Left forelimb (tissue), 1 donor: ENCODE results near the gene ESYT1.
A peak's percentile ranks its signal among the peaks of the same experiment; 100 is the strongest.
"Not testable (repeated sequence)": the region's sequence is repeated elsewhere in the genome, so short reads cannot be mapped to it uniquely, and the experiment has no call there.

Source experiments
- DNase-seq: peaks from one replicate; pipeline ENCODE4 v3.0.0-alpha.2; 2018; ENCODE audit warnings: low spot score

The ESYT1 gene

DNA sequence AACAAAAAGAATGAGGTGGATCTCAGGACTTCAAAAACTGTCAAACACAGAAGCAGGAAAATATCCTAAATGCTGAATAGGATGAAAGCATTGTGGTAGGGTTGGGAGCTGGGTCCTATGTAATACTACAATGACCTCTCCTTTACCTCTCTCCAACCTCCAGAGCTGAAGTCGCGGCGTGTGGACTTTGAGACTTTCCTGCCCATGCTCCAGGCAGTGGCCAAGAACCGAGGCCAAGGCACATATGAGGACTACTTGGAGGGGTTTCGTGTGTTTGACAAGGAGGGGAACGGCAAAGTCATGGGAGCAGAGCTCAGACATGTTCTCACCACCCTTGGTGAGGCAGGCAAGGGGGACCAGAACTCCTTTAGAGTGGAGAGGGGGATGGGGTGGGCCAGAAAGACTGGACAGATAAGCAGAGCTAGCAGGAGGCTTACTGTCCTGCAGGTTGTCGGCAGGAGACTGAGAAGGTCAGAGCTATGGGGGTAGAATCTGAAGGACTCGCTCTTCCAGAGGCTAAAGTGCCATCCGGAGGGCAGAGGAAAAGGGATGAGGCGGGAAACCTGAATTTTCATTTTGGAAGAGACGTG, 27.3 kb downstream of the ESYT1 start:
- no peak for DNase-seq

DNA sequence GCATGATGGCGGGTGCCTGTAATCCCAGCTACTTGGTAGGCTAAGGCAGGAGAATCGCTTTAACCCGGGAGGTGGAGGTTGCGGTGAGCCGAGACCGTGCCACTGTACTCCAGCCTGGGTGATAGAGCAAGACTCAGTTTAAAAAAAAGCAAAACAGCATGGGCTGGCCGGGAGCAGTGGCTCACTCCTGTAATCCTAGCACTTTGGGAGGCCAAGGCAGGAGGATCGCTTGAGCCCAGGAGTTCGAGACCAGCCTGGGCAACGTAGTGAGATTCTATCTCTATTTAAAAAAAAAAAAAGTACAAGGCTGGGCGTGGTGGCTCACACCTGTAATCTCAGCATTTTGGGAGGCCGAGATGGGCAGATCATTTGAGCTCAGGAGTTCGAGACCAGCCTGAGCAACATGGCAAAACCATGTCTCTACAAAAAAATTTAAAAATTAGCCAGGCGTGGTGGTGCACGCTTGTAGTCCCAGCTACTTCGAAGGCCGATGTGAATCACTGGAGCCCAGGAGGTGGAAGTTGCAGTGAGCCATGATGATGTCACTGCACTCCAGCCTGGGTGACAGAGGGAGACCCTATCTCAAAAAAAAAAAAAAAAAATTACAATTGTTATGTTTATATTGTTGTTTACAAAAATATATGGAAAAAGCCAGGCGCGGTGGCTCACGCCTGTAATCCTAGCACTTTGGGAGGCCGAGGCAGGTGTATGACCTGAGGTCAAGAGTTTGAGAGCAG, 28.6 kb downstream of the ESYT1 start:
- DNase-seq, result not testable (repeated sequence)

DNA sequence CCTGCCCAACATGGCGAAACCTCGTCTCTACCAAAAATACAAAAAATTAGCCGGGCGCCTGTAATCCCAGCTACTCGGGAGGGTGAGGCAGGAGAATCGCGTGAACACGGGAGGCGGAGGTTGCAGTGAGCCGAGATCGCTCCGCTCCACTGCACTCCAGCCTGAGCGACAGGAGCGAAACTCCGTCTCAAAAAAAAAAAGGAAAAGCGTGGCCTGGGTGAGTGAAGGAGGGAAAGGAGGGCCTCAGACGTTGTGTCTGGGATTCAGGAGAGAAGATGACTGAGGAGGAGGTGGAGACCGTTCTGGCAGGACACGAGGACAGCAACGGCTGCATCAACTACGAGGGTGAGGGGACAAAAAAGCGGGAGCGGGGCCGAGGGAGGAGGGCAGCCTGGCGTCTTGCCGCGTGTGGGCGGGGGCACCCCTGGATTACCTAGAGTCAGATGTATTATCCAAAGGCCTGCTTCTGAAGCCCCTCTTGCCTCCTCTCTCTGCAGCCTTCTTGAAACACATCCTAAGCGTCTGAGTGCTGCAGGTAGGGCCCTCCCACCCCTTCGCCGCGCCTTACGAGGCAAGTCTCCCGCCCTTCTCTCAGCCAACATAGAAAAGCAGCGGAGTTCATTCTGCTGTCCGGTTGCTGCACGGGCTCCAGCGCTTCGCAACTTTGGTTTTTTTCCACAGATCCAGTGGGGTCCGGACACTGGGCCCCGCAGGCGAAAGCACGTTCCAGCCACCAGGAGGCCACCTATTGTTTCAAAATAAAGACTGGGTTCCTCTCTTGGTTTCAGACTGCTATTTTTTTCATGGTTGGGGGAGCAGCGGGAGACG, 29.3 kb downstream of the ESYT1 start:
- peak; percentile 89 for DNase-seq

DNA sequence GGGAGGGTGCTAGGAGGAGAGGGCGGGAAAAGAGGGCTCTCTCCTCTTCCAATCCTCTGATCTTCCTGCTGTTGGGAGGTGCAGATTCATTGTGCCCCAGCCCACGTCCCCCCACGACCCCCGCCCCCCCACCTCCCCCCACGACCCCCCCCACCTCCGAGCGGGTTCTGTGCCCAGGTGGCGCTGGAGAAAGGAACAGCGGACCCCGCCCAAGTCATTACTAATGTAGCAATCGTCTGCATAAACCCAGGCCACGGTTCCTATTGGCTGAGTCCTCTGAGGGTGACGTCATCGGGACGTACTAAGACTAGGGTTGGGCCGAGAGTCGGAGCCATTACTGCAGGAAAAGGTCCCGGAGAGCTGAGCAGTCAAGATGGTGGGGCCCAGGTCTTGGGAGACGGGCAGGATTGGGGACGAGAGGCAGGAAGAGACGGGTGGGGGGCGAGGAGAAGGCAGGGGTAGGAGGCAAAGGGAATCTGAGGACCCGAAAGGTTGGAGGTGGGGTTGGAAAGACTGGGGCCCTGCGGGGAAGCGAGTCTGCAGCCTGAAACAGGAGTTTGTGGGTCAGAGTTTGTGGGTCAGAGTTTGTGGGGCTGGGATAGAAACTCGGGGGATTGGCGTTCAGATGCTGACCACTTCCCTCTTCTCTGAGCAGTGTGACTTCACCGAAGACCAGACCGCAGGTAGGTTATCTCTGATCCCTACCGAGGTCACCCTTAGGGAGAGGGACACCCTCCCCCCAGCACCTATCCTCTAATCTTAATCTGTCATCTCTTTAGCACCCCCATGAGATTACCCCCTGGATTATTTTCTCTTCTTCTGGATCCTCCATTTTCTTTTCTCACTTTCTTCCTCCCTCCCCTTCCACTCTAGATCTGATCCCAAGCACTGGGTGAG, 30.2 kb downstream of the ESYT1 start, which contains the start of gene MYL6:
Gene MYL6, plus strand, starts transcription at position 331 of the 897 bp plus-strand sequence. Its CDS starts 43 bp downstream, at position 374.
- DNase-seq, result peak; percentile 95

DNA sequence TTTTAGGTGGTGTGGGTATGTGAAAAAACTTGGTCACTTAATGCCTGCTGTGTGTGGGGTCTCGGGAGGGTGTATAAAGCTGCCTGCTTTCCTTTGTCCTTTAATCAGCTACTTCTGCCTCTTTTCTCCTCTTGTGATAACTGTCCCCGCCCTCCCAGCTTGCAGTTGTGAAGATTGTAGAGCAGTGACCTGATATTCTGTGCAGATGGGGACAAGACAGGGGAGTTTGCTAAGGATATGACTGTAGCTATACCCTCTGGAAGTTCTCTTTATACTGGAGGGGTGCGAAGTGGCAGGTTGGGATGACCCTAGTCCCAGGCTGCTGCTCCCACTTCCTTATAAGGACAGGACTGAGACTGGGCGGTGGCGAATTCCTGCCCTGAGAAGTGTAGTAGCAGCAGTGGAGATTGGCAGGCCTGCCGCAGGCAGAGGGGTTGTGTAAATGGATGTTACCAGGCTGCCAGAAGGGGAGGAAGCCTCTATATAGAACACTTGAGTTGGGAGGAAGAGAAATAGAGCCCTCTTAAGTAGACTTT, 30.9 kb downstream of the ESYT1 start:
- peak; percentile 75 for DNase-seq

DNA sequence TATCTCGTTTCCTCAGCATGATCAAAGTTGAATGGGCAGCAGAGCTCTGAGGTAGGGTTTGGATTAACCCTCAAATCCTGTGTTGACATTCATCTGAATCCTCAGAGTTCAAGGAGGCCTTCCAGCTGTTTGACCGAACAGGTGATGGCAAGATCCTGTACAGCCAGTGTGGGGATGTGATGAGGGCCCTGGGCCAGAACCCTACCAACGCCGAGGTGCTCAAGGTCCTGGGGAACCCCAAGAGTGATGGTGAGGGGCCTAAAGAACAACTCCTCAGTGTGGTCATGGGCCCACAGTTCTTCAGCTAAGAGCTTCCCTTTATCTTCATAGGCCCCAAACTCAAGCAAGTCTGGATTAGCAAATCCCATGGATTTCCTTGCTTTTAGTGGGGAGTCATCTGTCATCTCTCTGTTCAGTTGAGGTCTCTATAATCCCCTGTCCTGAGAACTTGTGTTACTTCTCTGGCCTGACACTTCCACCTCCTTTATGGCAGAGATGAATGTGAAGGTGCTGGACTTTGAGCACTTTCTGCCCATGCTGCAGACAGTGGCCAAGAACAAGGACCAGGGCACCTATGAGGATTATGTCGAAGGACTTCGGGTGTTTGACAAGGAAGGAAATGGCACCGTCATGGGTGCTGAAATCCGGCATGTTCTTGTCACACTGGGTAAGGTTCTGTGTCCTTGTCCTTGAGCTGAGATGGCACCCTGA, 31.6 kb downstream of the ESYT1 start:
- no peak for DNase-seq

DNA sequence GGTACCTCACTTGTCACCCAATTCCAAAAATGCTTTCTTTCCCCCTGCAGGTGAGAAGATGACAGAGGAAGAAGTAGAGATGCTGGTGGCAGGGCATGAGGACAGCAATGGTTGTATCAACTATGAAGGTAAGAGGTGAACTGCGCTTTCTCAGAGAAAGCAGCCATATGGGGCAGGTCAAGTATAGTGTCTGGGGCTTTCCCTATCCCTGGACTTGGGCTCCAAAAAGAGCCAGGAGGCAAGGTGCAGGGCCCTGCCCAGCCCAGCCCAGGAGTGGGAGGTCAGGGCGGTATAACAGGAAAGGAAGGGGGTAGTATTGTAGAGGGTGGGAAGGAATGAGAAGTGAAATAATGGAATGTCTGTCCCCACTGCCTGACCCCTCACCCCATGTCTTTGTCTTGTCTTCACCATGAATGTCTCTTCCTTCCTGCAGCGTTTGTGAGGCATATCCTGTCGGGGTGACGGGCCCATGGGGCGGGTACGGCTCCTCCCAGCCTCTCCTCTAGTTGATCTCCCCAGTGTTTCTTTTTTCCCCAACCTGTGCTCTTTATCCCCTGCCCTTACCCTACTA, 32.2 kb downstream of the ESYT1 start:
- no peak for DNase-seq

DNA sequence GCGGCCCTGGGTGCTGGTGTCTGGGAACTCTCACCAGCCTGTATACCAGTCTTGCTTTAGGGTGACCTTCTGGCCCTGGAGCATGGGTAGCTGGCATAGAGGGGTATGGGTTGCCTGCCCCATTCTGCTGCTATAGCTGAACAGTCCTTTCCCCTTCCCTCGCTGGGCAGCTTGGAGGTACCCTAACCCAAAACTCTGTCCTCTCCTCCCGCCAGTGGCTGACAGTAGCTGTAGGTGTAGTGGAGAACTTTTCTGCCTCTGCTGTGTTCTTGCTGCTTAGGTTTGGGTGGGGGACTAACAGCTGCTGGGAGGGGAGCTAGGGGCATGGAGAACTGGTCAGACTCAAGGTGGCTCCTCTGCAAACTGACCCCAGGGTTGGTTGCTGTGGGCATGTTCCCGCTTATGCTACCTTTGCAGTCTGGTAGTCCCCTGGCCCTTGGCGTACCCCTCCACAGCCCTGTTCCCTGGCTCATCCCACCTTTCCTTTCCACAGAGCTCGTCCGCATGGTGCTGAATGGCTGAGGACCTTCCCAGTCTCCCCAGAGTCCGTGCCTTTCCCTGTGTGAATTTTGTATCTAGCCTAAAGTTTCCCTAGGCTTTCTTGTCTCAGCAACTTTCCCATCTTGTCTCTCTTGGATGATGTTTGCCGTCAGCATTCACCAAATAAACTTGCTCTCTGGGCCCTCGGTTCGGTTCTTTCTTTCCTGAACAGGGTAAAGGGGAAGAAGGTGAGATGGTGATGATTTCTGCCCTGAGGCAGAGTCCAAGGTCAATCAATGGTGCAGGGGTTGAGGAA, 33.0 kb downstream of the ESYT1 start:
- DNase-seq, result no peak

DNA sequence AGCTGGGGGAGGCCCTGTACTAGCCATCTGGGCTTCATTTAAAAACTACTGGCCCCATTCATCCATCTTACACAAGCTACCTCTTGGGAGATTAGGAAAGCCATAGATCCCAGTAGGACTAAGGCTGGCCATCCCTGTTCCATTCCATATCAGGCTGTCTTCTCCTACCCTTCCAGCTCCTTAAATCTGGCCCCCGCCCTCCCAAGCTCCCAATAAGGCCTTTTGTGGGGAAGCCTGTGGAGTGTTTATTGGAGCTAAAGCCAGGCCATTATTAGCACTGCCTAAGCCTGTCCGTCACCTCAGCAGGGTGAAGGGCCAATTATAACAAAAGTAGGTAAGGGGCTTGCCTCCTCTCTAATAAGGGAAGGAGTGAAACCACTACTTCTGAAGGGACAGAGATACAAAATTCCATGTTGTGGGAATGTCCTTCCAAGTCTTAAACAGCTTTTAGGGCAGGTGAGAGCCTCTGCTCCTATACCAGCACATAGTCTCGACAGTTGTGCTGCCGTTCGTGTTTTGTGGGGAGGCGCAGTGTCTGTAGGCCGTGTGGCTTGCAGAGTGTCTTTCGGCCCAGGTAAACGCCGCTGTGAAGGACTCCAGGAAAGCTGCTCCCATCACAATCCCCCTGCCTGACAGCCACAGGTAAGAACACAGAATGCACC, 33.8 kb downstream of the ESYT1 start:
- no peak for DNase-seq

DNA sequence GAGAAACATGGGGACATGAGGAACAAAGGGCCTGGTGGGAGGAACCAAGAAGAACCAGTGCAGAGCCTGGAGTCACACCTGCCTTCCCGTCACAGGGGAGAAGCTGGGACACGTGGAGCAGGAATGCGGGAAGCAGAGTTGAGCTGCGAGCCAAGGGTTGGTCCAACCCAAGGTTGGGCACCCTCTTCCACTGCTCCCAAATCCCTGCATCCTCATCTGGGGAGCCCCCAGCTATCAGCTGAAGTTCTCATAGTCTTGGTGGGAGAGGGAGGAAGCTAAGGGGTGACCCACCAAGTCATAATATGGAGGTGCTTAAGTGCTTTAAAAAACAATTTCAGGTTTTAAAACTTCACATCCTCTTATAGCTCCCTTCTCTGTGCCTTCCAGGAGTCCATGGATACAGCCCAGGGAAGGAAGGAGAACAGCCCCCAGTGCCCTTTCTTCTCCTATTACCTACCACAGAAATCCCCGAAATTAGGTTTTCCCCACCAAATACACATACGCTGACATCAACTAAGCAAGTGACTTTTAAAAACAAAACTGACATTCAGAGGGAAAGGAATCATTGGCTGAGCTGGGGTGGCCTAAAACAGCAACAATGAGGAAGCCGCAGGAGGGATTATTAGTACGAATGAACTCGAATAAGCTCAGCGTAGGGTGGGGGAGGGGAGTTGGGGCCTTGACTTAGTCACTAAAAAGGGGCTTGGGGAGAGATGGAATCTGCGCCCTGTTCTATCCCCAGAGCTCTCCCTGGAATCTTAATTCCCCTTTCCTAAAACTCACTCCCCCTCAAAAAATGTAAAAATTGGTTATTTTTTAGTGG, 34.6 kb downstream of the ESYT1 start:
- DNase-seq, result no peak

DNA sequence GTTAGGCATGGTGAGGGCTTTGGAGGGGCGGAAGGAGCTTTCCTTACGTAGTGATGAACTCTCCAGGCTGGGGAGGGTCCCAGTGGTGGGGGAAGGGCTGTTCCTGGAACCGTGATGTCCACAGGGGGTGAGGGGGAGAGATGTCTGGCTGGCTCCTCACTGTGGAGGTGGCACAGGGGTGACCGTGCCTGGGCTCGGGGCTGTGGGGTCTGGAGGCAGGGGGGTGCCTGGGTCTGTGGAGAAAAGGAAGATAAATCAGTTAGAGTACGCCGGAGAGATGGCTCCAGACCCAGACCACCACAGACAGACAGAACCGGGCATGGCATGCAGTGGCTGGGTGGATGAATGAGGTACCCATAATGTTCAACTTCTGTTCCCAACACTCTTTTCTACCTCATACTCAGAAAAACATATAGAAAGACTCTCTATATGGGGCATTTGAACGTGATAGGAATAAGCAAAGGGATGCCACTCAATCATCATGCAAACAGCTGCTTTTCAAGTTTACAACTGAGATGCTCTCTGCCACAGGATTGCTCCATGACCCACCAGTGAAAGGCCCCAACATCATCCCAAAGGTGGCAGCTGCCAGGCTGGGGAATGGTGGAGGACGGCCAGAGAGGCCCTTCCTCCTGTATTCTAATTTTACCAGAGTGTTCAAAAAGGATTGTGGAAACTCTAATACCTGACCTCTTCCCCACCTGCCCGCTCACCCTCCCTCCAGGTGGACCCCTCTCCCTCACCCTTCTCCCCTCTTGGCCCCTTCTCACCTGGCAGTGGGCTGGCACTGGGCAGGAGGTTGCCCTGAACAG, 35.7 kb downstream of the ESYT1 start:
- DNase-seq, result no peak

DNA sequence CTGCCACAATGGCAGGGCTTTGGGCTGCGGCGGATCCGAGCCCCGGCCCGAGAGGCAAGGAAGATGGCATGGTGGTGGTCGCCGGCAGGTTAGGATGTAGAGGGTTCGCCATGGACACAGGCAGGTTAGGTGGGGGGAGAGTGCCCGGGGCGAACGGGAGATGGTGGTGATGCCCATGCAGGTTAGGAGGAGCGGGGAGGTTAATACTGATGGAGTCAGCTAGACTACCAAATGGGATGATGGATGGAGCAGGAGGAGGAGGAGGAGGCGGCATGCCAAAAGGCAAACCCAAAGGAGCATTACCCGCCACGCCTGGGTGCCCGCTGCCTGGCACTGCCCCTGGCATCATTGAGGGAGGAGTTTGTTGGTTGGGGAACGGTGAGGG, 36.3 kb downstream of the ESYT1 start:
- no peak for DNase-seq

DNA sequence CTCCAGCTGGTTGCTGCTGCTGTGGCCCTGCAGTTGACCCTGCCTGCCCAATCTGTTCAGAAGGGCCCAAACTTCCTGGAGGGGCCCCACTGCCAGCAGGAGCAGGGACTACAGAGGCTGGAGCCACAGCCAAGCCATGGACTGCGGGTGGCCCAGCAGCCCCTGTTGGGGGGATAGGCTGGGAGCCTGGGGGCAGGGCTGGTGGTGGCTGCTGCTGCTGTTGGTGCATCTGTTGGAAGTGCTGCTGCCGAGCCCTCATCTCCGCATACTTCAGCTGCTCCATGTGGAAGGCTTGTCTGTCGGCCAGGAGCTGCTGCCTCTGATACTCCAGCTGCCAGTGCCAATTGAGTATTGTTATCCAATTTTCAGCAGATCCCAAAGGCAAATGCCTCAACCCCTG, 37.3 kb downstream of the ESYT1 start:
- no peak for DNase-seq

DNA sequence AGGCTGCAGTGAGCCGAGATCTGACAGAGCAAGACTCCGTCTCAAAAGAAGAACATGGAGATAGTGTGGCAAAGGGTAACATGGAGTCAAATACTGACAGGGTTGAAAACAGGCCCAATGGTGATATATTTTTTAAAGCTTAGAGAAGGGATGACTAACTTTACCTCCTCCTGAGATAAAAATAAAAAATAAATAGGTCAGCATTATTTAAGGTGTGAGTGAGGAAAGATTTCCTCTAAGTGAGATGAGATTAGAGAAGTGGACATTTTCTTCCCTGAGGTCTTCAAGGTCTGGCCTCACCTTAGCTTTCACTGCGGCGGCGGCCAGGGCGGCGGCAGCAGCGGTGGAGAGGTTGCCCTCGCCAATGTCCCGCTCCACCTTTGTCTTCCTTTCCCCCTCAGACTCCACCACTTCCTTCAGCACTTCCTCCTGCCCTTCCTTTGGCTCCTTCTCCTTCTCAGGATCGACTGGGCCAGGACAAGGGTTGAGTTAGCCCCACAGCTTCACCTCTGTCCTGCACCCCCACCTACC, 41.2 kb downstream of the ESYT1 start:
- DNase-seq, result no peak

DNA sequence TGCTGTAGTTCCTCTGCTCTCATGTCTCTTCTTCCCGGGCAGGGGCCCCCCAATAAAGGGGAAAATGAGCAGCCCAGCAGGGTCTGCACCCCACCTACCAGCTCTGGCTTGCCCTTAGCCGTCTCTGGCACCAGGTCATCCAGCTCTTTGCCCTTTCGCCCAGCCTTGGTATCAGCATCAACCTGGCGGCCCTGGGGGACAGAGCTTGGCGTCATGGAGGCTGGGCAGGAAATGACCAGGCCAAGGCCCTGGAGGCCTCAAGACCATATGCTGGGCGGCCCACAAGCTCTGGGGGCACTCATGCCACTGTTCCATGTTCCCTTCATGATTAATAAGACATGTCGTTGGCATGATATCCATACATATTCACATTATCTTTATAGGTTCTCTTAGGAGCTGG, 44.8 kb downstream of the ESYT1 start:
- DNase-seq, result no peak

DNA sequence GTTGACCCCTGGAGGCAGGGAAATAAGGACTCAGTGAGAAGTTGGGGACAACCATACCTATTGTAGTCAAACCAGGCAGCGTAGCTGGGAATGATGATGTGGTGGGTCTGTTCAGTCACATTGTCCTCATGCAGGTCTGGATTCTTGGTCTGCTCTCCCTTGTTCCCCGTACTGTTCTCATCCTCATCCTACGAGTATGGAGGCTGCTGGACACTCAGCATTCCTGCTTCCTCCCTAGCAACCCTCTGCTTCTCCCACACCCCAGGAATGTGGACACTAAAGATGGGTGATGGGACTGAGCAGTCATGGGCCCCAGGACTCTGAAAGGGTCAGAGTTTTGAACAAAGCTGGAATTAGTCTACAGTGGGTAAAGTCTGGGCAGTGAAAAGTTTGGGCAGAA, 50.3 kb downstream of the ESYT1 start:
- no peak for DNase-seq

DNA sequence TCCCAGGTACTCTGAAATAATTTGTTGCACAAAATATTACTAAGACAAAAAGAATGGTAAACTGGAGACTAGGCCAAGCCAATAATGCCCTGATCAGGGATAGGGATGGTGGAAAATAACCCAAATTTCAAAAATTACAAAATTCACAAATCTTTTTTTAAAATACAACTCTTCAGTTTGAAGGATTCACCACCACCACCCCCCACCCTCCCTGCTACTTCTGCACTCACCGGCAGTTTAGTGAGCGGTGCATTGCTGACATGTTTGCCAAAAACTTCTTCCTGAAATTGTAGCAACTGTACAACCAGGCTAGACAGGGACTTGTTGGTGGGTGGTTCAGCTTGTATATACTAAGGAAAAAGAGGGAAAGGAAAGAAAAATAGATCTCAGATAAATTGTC, 58.9 kb downstream of the ESYT1 start:
- DNase-seq, result no peak
